ENCODE data around the gene NFATC1.

NFATC1 gene

GRCh38 chr18:79459946-79460480 lies 64.3 kb downstream of the NFATC1 start:
- no peak for TF ChIP-seq POU6F1 (CRISPR knock-in tag; IDR thresholded peaks at IDR 0.05; ENCODE audit: borderline replicate concordance, low read depth)
- no peak for TF ChIP-seq OSR1 (CRISPR knock-in tag; IDR thresholded peaks at IDR 0.05)
- no peak for TF ChIP-seq RARB (CRISPR knock-in tag; IDR thresholded peaks at IDR 0.05)
- TF ChIP-seq ZFP30 (CRISPR knock-in tag; IDR thresholded peaks at IDR 0.05) = no peak
- TF ChIP-seq TSHZ2 (CRISPR knock-in tag; IDR thresholded peaks at IDR 0.05) = no peak
- TF ChIP-seq BACH2 (CRISPR knock-in tag; IDR thresholded peaks at IDR 0.05; ENCODE audit: borderline replicate concordance) = no peak
- TF ChIP-seq ZFP3 (CRISPR knock-in tag; IDR thresholded peaks at IDR 0.05) = no peak
- no peak for TF ChIP-seq CSDC2 (CRISPR knock-in tag; IDR thresholded peaks at IDR 0.05)
- no peak for TF ChIP-seq ZC3H10 (CRISPR knock-in tag; IDR thresholded peaks at IDR 0.05)
- no peak for TF ChIP-seq ZNF8 (CRISPR knock-in tag; IDR thresholded peaks at IDR 0.05)
- TF ChIP-seq TOX (CRISPR knock-in tag; IDR thresholded peaks at IDR 0.05; ENCODE audit: borderline replicate concordance) = no peak
- TF ChIP-seq ARNTL (CRISPR knock-in tag; IDR thresholded peaks at IDR 0.05; ENCODE audit: borderline replicate concordance, low read depth) = no peak
- TF ChIP-seq PATZ1 (CRISPR knock-in tag; IDR thresholded peaks at IDR 0.05; ENCODE audit: borderline replicate concordance) = no peak
- no peak for TF ChIP-seq CSRNP3 (CRISPR knock-in tag; IDR thresholded peaks at IDR 0.05)
- TF ChIP-seq ISL1 (CRISPR knock-in tag; IDR thresholded peaks at IDR 0.05) = no peak
- TF ChIP-seq ESRRG (CRISPR knock-in tag; IDR thresholded peaks at IDR 0.05) = no peak
- ATAC-seq = no peak

GRCh38 chr18:79460481-79461300 lies 65.0 kb downstream of the NFATC1 start:
- no peak for ATAC-seq
- TF ChIP-seq CSRNP3 (CRISPR knock-in tag; IDR thresholded peaks at IDR 0.05) (no peak), TOX (CRISPR knock-in tag; IDR thresholded peaks at IDR 0.05; ENCODE audit: borderline replicate concordance) (no peak), OSR1 (CRISPR knock-in tag; IDR thresholded peaks at IDR 0.05) (no peak), CSDC2 (CRISPR knock-in tag; IDR thresholded peaks at IDR 0.05) (no peak), ZFP30 (CRISPR knock-in tag; IDR thresholded peaks at IDR 0.05) (no peak), POU6F1 (CRISPR knock-in tag; IDR thresholded peaks at IDR 0.05; ENCODE audit: borderline replicate concordance, low read depth) (no peak), TCF4 (CRISPR knock-in tag; IDR thresholded peaks at IDR 0.05; ENCODE audit: borderline replicate concordance) (no peak), ZNF565 (CRISPR knock-in tag; conservative IDR thresholded peaks at IDR 0.05; ENCODE audit: low read depth) (no peak), ZNF8 (CRISPR knock-in tag; IDR thresholded peaks at IDR 0.05) (no peak), BACH2 (CRISPR knock-in tag; IDR thresholded peaks at IDR 0.05; ENCODE audit: borderline replicate concordance) (no peak), PATZ1 (CRISPR knock-in tag; IDR thresholded peaks at IDR 0.05; ENCODE audit: borderline replicate concordance) (no peak), PPARA (CRISPR knock-in tag; IDR thresholded peaks at IDR 0.05; ENCODE audit: borderline replicate concordance) (no peak), RARB (CRISPR knock-in tag; IDR thresholded peaks at IDR 0.05) (no peak), ZC3H10 (CRISPR knock-in tag; IDR thresholded peaks at IDR 0.05) (no peak), ZFP3 (CRISPR knock-in tag; IDR thresholded peaks at IDR 0.05) (no peak), SNAI2 (CRISPR knock-in tag; IDR thresholded peaks at IDR 0.05) (no peak), TSHZ2 (CRISPR knock-in tag; IDR thresholded peaks at IDR 0.05) (no peak)
